Tibial artery (tissue), 4 donors: ENCODE results near the gene FNBP1L.

Experiments
- DNase-seq, 2 donors: peaks; one replicate each; pipeline ENCODE4 v3.0.0-alpha.2; 2019
- H3K27ac ChIP-seq, 2 donors: fragments of 200-600 bp; sonication (generic) in 1 of 2; 1 replicate in 1 of 2; 2 replicates in 1 of 2; pipeline ENCODE4 v1.5.1; 2018 to 2019; ENCODE audit warnings: mild to moderate bottlenecking in 1 of 2
- H3K27me3 ChIP-seq, 2 donors: fragments of 200-600 bp; sonication (generic) in 1 of 2; one replicate each; pipeline versions ENCODE4 v1.5.1 to v1.6.0; 2016 to 2019
- H3K36me3 ChIP-seq, 3 donors: fragments of 200-600 bp; sonication (generic) in 2 of 3; one replicate each; pipeline ENCODE4 v1.5.1; 2016 to 2019; ENCODE audit warnings: mild to moderate bottlenecking in 2 of 3
- H3K4me1 ChIP-seq, 4 donors: fragments of 200-600 bp; sonication (generic) in 2 of 4; 1 replicate in 3 of 4; 2 replicates in 1 of 4; pipeline ENCODE4 v1.5.1; 2016 to 2019
- H3K4me3 ChIP-seq, 2 donors: fragments of 200-600 bp; sonication (generic) in 1 of 2; 1 replicate in 1 of 2; 2 replicates in 1 of 2; pipeline ENCODE4 v1.5.1; 2018 to 2019; ENCODE audit warnings: mild to moderate bottlenecking in 2 of 2
- H3K9me3 ChIP-seq, 3 donors: fragments of 200-600 bp; sonication (generic) in 1 of 3; one replicate each; pipeline ENCODE4 v1.5.1; 2016 to 2019
- CTCF ChIP-seq, 2 experiments: fragments of 200-600 bp in 1 of 2; fragments of 450-650 bp in 1 of 2; IDR thresholded peaks; one replicate each; pipeline ENCODE4 v1.5.1; 2017 to 2019; ENCODE audit warnings: antibody characterized with exemption in 2 of 2, mild to moderate bottlenecking in 1 of 2, moderate library complexity in 1 of 2
- intact Hi-C: fragments of 100-400 bp; cut with DNase I; formaldehyde crosslinking; loops from one replicate; pipeline ENCODE4 v1.15.0; 2023; ENCODE audit warnings: low total_unique reads

FNBP1L gene

DNA sequence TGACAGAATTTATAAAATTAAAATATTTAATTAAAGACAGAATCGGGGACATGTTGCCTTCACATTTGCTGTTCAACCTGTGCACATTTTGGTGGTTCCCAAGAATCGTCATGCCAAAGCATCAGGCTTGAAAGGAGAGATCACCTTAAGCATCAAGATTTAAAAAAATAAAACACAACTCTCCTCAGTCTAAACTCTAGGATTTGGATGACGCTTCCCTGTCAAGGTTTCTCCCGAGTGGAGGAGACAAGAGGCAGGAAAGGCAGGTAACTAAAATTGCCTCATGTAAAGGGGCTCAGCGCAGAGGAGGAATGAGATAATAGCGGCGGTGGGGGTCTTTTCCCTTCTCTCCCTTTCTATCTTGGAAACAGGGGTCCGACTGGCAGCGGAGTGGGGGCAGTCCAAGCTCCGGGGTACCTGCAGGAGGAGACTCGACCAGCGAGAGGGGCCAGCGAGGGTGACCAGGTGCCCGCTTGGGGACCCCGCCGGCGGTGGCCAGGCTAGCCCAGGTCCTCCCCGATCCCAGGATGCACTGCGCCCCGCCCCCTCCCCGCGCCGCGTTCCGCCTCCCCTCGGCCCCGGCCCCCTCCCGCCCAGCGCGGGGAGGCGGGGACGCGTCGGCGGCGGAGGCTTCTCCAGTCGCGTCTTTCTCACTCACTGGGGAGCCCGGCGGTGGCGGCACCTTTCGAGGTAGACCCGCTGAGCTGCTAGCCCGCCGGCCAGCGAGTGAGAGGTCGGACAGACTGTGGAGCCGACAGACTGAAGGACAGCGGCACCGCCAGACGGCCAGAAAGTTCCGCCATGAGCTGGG lies at the start of gene FNBP1L:
Gene FNBP1L (plus strand): TSS at position 638 of the 811 bp plus-strand sequence. CDS start 164 bp downstream, at position 802.
- H3K27me3 ChIP-seq, result peaks cover 0 to 33% of the 10 kb centered on the region in 2 donors

GRCh38 chr1:93399781-93400180 lies 48.1 kb upstream of the FNBP1L start:
- intact Hi-C loops, result no loop called here
- TF ChIP-seq CTCF (IDR thresholded peaks at IDR 0.05), result no peak
- no peak for DNase-seq
- no peak overlapping the region for H3K4me3 ChIP-seq
- H3K9me3 ChIP-seq, result no peaks in the 10 kb centered on the region
- no peaks in the 10 kb centered on the region for H3K4me1 ChIP-seq
- no peaks in the 10 kb centered on the region for H3K27me3 ChIP-seq
- no peak overlapping the region for H3K27ac ChIP-seq
- no peaks in the 10 kb centered on the region for H3K36me3 ChIP-seq

More for the DNA sequence above, at the start of gene FNBP1L:
- Histone ChIP-seq H3K9me3 (no peaks in the 10 kb centered on the region), H3K4me3 (peak within 1 kb of the TSS; percentile 60 to 93), H3K4me1 (peaks cover 0 to 26% (median 17%) of the 10 kb centered on the region in 4 donors), H3K27ac (peak within 1 kb of the TSS; percentile 39 to 63), H3K36me3 (no peaks in the 10 kb centered on the region)
- intact Hi-C loops, result loop anchor here (10.0 kb wide), 2 partner anchors 147 to 397 kb away; no protein-coding TSS in a partner anchor
- no peak for TF ChIP-seq CTCF (IDR thresholded peaks at IDR 0.05)
- peak in 1 of 2 donors; percentile 57 for DNase-seq

DNA sequence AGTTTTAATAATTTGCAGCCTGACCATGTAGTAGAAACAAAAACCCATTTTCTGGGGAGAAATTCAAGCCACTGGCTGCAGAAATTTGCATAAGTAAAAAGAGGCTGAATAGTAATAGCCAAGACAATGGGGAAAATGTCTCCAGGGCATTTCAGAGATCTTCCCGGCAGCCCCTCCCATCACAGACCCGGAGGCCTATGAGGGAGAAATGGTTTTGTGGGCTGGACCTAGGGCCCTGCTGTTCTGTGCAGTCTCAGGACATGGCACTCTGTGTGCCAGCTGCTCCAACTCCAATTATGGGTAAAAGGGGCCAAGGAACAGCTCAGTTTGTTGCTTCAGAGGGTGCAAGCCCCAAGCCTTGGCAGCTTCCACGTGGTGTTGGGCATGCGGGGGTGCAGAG lies 39.7 kb upstream of the FNBP1L start:
- Histone ChIP-seq H3K36me3 (no peaks in the 10 kb centered on the region), H3K4me1 (no peaks in the 10 kb centered on the region), H3K4me3 (no peak overlapping the region), H3K27me3 (no peaks in the 10 kb centered on the region), H3K9me3 (peaks cover 0 to 9% (median 0%) of the 10 kb centered on the region in 3 donors), H3K27ac (no peak overlapping the region)
- intact Hi-C loops, result no loop called here
- TF ChIP-seq CTCF (IDR thresholded peaks at IDR 0.05), result no peak
- no peak for DNase-seq

- Histone ChIP-seq H3K4me3 (no peak overlapping the region), H3K4me1 (peaks cover 0 to 10% (median 6%) of the 10 kb centered on the region in 4 donors), H3K36me3 (no peaks in the 10 kb centered on the region), H3K9me3 (peaks cover 0 to 9% (median 0%) of the 10 kb centered on the region in 3 donors), H3K27ac (no peak overlapping the region), H3K27me3 (no peaks in the 10 kb centered on the region)
- intact Hi-C loops, result no loop called here
- TF ChIP-seq CTCF (IDR thresholded peaks at IDR 0.05), result no peak
- no peak for DNase-seq
Measured at GRCh38 chr1:93411000-93411399, 36.9 kb upstream of the FNBP1L start.

GRCh38 chr1:93414749-93415148 lies 33.2 kb upstream of the FNBP1L start:
- no peaks in the 10 kb centered on the region for H3K27me3 ChIP-seq
- DNase-seq, result no peak
- no peaks in the 10 kb centered on the region for H3K9me3 ChIP-seq
- H3K27ac ChIP-seq, result peak overlapping the region in 1 of 2 donors; percentile 35
- peaks cover 0 to 10% (median 6%) of the 10 kb centered on the region in 4 donors for H3K4me1 ChIP-seq
- intact Hi-C loops, result no loop called here
- TF ChIP-seq CTCF (IDR thresholded peaks at IDR 0.05), result no peak
- H3K36me3 ChIP-seq, result no peaks in the 10 kb centered on the region
- peak overlapping the region in 1 of 2 donors; percentile 5 for H3K4me3 ChIP-seq
